Large intestine (tissue), 3 donors: Measurements from ENCODE around the gene RNF144A. TPM values are rescaled to one million over a fixed set of nuclear protein-coding genes. Genes with fewer than 3 reads are reported as not detected.

Experiments
- DNase-seq, 2 donors: peaks; one replicate each; pipeline versions ENCODE4 v3.0.0 to v3.0.0-alpha.2; 2013
- H3K27ac ChIP-seq: one replicate; pipeline ENCODE4 v1.5.1; 2013; ENCODE audit warnings: low read length
- H3K27me3 ChIP-seq: 2 replicates; pipeline ENCODE4 v1.6.1; 2013; ENCODE audit warnings: low read length; ENCODE audit not compliant: control insufficient read depth, insufficient read depth
- H3K36me3 ChIP-seq: 2 replicates; pipeline ENCODE4 v1.6.1; 2013; ENCODE audit warnings: low read length; ENCODE audit not compliant: control insufficient read depth, insufficient read depth
- H3K4me1 ChIP-seq: one replicate; pipeline ENCODE4 v1.6.1; 2013; ENCODE audit warnings: low read length; ENCODE audit not compliant: control insufficient read depth, insufficient read depth
- H3K4me3 ChIP-seq: one replicate; pipeline ENCODE4 v1.5.1; 2013; ENCODE audit warnings: low read length
- H3K9me3 ChIP-seq: one replicate; pipeline ENCODE4 v1.6.1; 2013; ENCODE audit warnings: mild to moderate bottlenecking, low read depth, low read length, moderate library complexity; ENCODE audit not compliant: control insufficient read depth
- WGBS: methylation state at CpG from one replicate; pipeline ENCODE4 v1.1.5; 2013; ENCODE audit warnings: low lambda C conversion rate; ENCODE audit not compliant: insufficient coverage; 5-methylcytosine and 5-hydroxymethylcytosine counted together
- polyA plus RNA-seq: library from polyadenylated mRNA; unstranded; fragments of 120-200 nt; gene quantifications from one replicate; pipeline ENCODE4 v1.2.1, GENCODE V29; 2013

The RNF144A gene
- polyA plus RNA-seq, 1 donor = 7.2 TPM

DNA sequence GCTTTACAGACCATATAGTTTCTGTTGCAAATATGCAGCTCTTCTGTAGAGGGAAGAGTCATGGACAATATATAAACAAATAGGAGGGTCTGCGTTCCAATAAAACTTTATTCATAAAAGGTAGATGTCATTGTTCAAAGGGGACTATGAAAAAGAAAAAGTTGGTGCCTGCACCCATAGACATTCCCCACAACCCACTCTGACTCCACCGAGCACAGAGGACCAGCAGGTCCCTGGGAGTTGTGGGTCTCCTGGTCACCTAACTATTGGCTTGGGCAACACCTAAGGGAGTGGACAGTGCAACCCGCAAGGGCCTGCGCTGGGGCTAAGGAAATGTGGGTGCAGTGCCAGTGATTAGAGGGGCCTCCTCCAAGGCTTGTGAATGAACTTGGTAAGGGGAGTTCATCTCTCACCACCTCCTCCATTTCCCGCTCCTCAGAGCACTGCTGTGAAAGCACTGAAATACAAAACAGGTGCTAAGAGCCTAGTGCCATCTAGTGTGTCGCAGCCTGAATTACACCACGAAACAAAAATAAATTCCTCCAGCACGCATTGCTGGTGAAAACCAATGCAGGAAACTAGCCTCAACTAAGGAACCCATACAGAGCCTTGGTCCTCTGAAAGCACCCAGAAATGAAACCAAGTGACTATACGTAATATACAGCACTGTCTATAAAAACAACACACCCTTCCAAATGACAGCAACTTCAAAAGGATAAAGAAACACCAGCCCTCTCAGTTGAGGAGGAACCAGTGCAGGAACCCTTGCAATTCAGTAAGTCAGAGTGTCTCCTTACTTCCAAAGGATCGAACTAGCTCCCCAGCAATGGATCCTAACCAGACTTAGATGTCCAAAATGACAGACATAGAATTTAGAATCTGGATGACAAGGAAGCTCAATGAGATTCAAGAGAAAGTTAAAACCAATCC, 166.6 kb downstream of the RNF144A start:
- DNase-seq = no peak
- Histone ChIP-seq H3K27ac (no peak overlapping the region), H3K9me3 (no peaks in the 10 kb centered on the region), H3K36me3 (no peaks in the 10 kb centered on the region), H3K4me3 (no peak overlapping the region), H3K4me1 (no peaks in the 10 kb centered on the region), H3K27me3 (no peaks in the 10 kb centered on the region)
- 88% methylated on average over 1 of the region's 10 CpGs for WGBS

DNA sequence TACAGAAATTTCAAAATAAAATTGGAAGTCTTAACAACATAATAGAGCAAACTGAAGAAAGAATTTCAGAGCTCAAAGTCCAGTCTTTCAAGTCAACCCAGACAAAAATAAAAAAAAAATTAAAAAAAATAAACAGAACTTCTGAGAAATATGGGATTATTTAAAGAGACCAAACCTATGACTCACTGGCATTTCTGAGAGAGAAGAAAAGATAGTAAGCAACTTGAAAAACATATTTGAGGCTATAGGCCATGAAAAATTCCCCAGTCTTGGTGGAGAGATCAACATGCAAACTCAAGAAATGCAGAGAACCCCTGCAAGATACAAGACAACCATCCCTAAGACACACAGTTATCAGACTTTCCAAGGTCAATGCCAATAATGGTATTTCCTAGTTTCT, 167.4 kb downstream of the RNF144A start:
- H3K27ac ChIP-seq = no peak overlapping the region
- no peaks in the 10 kb centered on the region for H3K36me3 ChIP-seq
- no peaks in the 10 kb centered on the region for H3K4me1 ChIP-seq
- H3K27me3 ChIP-seq = no peaks in the 10 kb centered on the region
- no peak overlapping the region for H3K4me3 ChIP-seq
- DNase-seq = no peak
- H3K9me3 ChIP-seq = no peaks in the 10 kb centered on the region

- no CpG with 5 or more reads among the region's 16 CpGs for WGBS
- Histone ChIP-seq H3K27me3 (no peaks in the 10 kb centered on the region), H3K4me3 (no peak overlapping the region), H3K9me3 (no peaks in the 10 kb centered on the region), H3K27ac (no peak overlapping the region), H3K36me3 (no peaks in the 10 kb centered on the region), H3K4me1 (peaks cover under 1% of the 10 kb centered on the region)
- no peak for DNase-seq
These were observed 172.1 kb downstream of the RNF144A start for GRCh38 chr2:7089284-7089683.

- H3K27me3 ChIP-seq = no peaks in the 10 kb centered on the region
- no peaks in the 10 kb centered on the region for H3K9me3 ChIP-seq
- H3K4me3 ChIP-seq = no peak overlapping the region
- H3K36me3 ChIP-seq = no peaks in the 10 kb centered on the region
- no peak for DNase-seq
- no CpG with 5 or more reads among the region's 26 CpGs for WGBS
- peaks cover 6% of the 10 kb centered on the region for H3K4me1 ChIP-seq
- no peak overlapping the region for H3K27ac ChIP-seq
These were observed 172.8 kb downstream of the RNF144A start for GRCh38 chr2:7089898-7090510.

GRCh38 chr2:7093376-7093775, 176.2 kb downstream of the RNF144A start:
- H3K9me3 ChIP-seq = no peaks in the 10 kb centered on the region
- H3K4me1 ChIP-seq = peaks cover 6% of the 10 kb centered on the region
- no CpG with 5 or more reads among the region's 3 CpGs for whole genome bisulfite sequencing
- no peak for DNase-seq
- H3K4me3 ChIP-seq = no peak overlapping the region
- no peaks in the 10 kb centered on the region for H3K36me3 ChIP-seq
- H3K27ac ChIP-seq = no peak overlapping the region
- no peaks in the 10 kb centered on the region for H3K27me3 ChIP-seq

Other genes with a start within 250 kb of the RNF144A start
- gene CMPK2, start 51.5 kb upstream of the RNF144A start, polyA plus RNA-seq = 13.3 TPM
- 3.7 TPM for gene RSAD2, start 39.6 kb upstream of the RNF144A start, polyA plus RNA-seq